ENCODE measurements around the gene TMEM242. TPM values are rescaled to one million over a fixed set of nuclear protein-coding genes. Genes with fewer than 3 reads are reported as not detected.

The TMEM242 gene
- polyA plus RNA-seq, 1 donor from 2014 or later = 17.6 TPM

DNA sequence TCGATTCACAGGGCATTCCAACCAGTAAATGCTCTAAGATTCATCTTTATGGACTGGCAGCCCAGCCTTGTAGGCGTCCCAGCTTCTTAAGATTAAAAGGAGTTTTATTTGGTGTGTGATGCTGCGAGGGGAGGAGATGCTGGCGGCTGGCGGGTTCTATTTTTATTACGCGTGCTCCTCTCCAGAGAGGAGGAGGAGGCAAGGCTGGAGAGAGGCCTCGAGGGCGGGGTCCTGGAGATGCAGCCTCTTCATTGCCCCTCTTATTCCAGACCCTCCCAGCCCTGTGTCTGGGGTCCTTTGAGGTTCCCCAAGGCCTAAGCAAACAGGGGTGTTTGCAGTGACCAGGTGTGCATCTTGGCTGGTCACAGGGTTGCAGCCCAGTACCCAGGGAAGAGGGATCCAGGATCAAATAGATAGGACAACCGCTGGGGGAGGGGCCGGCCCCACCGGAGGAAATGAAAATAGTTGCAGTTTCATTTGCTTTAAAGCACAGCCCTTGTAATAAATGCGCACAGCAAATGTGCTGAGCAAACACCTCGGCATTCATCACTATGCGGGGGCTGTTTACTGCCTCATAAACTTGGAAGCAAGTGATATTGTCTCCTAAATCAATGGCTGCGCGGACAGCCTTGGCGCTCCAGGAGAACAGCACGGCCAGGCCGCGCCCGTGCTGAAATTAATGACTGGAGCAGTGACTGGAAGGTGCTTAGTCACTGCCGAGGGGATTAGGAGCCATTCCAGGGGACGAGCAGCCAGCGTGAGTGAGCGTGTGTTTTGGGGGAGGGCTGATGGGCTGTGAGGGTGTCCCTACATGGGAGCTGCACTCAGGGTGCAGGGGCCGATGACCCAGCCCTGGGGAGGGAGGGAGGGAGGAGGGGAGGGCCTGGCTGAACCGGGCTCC, 83.0 kb downstream of the TMEM242 start:
- TF ChIP-seq REST (IDR thresholded peaks at IDR 0.05; ENCODE audit: borderline replicate concordance) (no peak), EP300 (conservative IDR thresholded peaks at IDR 0.05; ENCODE audit: poor library complexity, severe bottlenecking) (no peak), CTCF (IDR thresholded peaks at IDR 0.05; ENCODE audit: poor library complexity, severe bottlenecking) (no peak), SMC3 (conservative IDR thresholded peaks at IDR 0.05; ENCODE audit: poor library complexity) (no peak), POLR2AphosphoS5 (IDR thresholded peaks at IDR 0.05) (no peak), EZH2 (IDR thresholded peaks at IDR 0.05; ENCODE audit: borderline replicate concordance, insufficient read depth, low read length, poor library complexity, severe bottlenecking) (no peak), MXI1 (conservative IDR thresholded peaks at IDR 0.05; ENCODE audit: poor library complexity, severe bottlenecking) (no peak), RAD21 (conservative IDR thresholded peaks at IDR 0.05) (no peak), TAF1 (IDR thresholded peaks at IDR 0.05; ENCODE audit: low read depth) (no peak)
- no peaks in the 10 kb centered on the region for H3K9me2 ChIP-seq (ENCODE audit: insufficient read depth, low read length)
- H3K27me3 ChIP-seq (ENCODE audit: insufficient read depth, low read depth, low read length) = peaks cover 23% of the 10 kb centered on the region
- H3F3A ChIP-seq (ENCODE audit: insufficient read depth, low read length, poor library complexity, severe bottlenecking) = no peaks in the 10 kb centered on the region
- H3K36me3 ChIP-seq (ENCODE audit: insufficient read depth, low read length) = no peaks in the 10 kb centered on the region
- H3K4me3 ChIP-seq (ENCODE audit: low read length) = no peak overlapping the region
- H3K27ac ChIP-seq (ENCODE audit: low read length) = no peak overlapping the region
- no peak overlapping the region for H3K9ac ChIP-seq (ENCODE audit: low read length)
- no peaks in the 10 kb centered on the region for H4K20me1 ChIP-seq (ENCODE audit: insufficient read depth)
- no peak overlapping the region for H3K4me2 ChIP-seq (ENCODE audit: low read length)
- no peaks in the 10 kb centered on the region for H3K79me2 ChIP-seq (replicated peaks; ENCODE audit: insufficient read depth, low read length)
- peaks cover 3% of the 10 kb centered on the region for H3K9me3 ChIP-seq (ENCODE audit: low read length)
- no peak overlapping the region for H2AFZ ChIP-seq (ENCODE audit: low read depth, low read length)

DNA sequence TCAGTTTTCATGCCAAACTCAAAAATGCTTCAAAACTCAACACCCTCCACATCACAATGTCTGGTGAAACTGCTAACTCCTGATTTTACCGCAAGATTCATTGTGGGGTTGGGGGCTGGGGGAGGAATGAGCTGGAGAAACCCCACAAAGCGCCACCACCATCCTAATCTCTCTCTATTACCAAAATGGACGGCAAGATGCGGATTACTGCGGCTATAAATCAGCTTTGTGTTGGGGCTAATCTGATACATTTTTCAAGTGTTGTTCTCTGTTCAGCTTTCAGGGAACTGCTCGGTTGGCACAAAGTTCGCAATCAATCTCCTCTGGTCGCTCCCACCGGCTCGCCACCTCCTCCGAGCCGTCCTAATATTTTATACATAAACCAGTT, 83.7 kb downstream of the TMEM242 start:
- Histone ChIP-seq H3K9me2 (ENCODE audit: insufficient read depth, low read length) (no peaks in the 10 kb centered on the region), H3K27me3 (ENCODE audit: insufficient read depth, low read depth, low read length) (peaks cover 29% of the 10 kb centered on the region), H3K4me2 (ENCODE audit: low read length) (no peak overlapping the region), H3K9me3 (ENCODE audit: low read length) (peaks cover 3% of the 10 kb centered on the region), H3K79me2 (replicated peaks; ENCODE audit: insufficient read depth, low read length) (no peaks in the 10 kb centered on the region), H3K27ac (ENCODE audit: low read length) (no peak overlapping the region), H2AFZ (ENCODE audit: low read depth, low read length) (no peak overlapping the region), H3K36me3 (ENCODE audit: insufficient read depth, low read length) (no peaks in the 10 kb centered on the region), H3K9ac (ENCODE audit: low read length) (no peak overlapping the region), H3F3A (ENCODE audit: insufficient read depth, low read length, poor library complexity, severe bottlenecking) (no peaks in the 10 kb centered on the region), H4K20me1 (ENCODE audit: insufficient read depth) (no peaks in the 10 kb centered on the region), H3K4me3 (ENCODE audit: low read length) (no peak overlapping the region)
- TF ChIP-seq EZH2 (IDR thresholded peaks at IDR 0.05; ENCODE audit: borderline replicate concordance, insufficient read depth, low read length, poor library complexity, severe bottlenecking) = no peak
- no peak for TF ChIP-seq EP300 (conservative IDR thresholded peaks at IDR 0.05; ENCODE audit: poor library complexity, severe bottlenecking)
- TF ChIP-seq POLR2AphosphoS5 (IDR thresholded peaks at IDR 0.05) = no peak
- no peak for TF ChIP-seq CTCF (IDR thresholded peaks at IDR 0.05; ENCODE audit: poor library complexity, severe bottlenecking)
- no peak for TF ChIP-seq TAF1 (IDR thresholded peaks at IDR 0.05; ENCODE audit: low read depth)
- TF ChIP-seq RAD21 (conservative IDR thresholded peaks at IDR 0.05) = no peak
- TF ChIP-seq MXI1 (conservative IDR thresholded peaks at IDR 0.05; ENCODE audit: poor library complexity, severe bottlenecking) = no peak
- TF ChIP-seq REST (IDR thresholded peaks at IDR 0.05; ENCODE audit: borderline replicate concordance) = no peak
- TF ChIP-seq SMC3 (conservative IDR thresholded peaks at IDR 0.05; ENCODE audit: poor library complexity) = no peak
